HG02870 (cell line): ENCODE results near the gene GAST.

ENCODE experiments used
- ATAC-seq: cut with Tn5 transposase; IDR thresholded peaks from one replicate; pipeline ENCODE4 v1.9.1; 2021; ENCODE audit warnings: mild to moderate bottlenecking, moderate library complexity; ENCODE audit not compliant: unreplicated experiment

Gene GAST

DNA sequence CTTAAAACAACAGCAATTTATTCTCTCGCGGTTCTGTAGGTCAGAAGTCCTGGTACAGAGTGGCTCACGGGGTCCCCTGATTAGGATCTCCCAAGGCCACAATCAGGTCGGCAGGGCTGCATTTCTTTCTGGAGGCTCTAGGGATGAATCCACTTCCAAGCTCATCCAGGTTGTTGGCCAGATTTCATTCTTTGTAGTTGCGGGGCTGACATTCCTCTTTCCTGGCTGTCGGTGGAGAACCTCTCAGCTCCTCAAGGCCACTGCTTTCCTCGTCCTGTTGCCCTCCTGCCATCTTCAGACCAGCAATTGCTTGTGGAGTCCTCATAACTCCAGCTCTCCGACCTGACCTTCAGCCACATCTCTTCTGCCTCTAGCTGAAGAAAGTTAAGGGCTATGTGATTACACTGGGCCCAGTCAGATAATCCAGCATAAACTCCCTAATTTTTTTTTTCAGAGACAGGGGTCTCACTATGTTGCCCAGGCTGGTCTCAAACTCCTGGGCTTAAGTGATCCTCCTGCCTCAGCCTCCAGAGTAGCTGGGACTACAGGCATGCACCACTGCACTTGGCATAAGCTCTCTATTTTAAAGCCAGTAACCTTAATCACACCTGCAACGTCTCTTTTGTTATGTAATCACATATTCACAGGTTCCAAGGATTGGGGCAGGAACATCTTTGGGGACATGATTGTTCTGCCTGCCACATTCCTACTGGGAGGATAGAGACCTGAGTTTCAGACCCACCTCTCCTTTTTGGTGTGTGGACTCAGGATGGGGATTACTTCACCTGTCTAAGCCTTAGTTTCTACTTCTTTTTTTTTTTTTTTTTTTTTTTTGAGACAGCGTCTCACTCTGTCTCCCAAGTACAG is 4.1 kb upstream of the GAST start:
- ATAC-seq = no peak

DNA sequence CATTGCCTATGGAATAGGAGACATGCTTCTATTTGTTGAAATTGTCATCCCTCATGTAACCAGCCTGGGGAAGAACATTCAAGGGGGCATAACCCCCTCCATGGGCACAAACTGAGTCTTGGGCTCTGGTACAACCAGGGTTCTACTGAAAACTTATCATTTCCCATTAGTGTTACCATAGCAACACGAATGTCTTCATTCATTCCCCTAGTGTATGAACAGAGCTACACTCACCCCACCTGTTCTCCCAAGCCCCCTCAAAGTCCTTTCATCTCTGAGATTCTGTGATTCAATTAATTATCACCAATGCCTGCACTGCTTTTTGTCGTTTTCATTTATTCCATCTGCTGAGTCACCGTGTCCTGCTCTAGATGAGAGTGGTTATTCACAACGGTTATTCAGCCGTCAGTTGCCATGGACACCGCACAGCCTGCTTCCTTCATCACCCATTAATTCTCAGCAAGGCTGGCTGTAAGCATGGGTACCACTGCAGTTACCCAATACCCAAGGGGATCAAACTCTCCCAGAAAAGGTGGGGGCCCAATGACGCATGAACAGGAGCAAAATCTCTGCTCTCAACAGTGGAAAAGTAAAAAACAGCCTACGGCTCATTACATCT is 1.6 kb upstream of the GAST start:
- no peak for ATAC-seq

- ATAC-seq = no peak
Observed at GRCh38 chr17:41717408-41718286, 5.5 kb downstream of the GAST start.

GRCh38 chr17:41718287-41718645 is 6.1 kb downstream of the GAST start:
- no peak for ATAC-seq

- ATAC-seq = no peak
Observed at GRCh38 chr17:41722231-41722630, 10.1 kb downstream of the GAST start.

GRCh38 chr17:41723801-41724475 is 11.8 kb downstream of the GAST start:
- ATAC-seq = no peak

DNA sequence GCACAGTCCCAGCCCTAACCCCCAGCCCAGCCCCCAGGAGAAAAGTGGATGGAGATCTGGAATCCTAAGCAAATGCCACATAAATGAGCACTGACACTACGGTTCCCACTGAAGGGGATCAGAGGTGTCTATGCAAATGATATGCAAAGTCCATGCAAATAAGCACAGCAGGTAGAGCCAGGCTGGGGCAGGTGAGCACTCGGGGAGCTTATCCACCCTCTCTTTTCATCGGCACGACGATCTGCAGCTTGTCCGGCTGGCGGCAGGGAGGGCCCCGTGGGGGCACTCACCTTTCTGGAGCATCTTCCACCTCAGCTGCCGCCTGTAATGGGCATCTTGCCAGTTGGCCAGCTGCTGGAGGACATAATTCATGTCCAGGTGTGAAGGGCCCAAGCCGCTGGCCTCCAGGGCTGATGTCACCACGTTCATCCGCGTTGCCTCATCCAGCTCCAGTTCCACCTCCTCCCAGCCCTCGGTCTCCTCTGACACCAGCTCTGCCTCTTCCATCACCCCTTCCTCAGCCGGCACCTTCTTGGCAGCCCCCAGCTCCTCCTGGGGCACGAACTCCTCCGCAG is 12.4 kb downstream of the GAST start:
- ATAC-seq = no peak

DNA sequence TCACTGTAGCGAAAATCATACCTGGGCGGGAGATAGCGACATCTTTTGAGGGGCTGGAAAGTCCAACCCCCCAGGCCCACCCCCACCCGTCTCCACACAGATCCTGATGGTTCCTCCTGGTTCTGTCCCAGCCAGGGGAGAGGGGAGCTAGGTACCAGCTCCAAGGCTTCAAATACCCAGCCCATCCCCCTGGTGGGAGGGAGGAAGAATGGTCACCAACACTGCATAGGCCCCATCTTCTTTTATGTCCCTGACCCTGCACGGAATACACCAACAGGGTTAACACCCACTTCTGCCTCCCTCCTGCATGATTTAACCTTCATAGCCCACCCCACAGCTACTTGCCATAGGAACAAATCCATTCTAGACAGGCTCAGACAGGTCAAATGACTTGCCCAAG is 13.0 kb downstream of the GAST start:
- ATAC-seq = no peak

DNA sequence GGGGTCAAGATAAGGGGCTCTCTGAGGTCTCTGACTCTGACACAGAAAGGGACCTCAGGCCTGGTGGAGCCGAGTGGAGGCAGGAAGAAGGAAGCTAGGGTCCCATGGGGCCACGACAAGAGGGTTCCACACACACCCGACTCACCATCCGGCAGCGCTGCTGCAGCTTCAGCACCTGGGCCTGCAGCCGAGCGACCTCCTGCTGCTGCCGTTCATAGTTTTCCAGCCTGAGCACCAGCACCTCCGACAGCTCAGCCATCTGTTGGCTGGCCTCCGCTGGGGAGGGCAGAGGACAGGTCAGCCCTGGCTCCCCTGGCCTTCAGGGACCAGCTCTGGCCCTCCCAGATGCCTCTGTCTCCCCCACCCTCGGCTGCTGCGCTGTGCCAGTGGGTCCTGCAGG is 15.9 kb downstream of the GAST start:
- ATAC-seq = no peak

DNA sequence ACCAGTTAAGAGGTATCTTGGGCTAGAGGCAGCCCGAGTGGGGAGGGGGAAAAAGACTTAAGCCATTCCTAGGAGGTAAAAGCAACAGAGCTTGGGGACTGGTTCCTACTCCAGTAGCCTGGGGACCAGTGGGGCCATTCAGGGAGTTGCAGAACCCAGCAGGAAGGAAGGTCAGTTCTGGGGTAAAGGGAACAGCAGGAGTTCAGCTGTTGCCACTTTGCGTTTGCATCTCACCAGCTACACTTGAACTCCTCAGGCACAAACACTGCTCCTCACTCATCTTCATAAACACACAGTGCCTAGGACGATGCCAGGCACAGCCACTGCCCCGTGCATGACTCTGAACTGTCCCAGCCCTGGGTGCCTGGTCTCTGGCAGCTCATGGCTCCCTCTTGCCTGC is 18.3 kb downstream of the GAST start:
- ATAC-seq = no peak

DNA sequence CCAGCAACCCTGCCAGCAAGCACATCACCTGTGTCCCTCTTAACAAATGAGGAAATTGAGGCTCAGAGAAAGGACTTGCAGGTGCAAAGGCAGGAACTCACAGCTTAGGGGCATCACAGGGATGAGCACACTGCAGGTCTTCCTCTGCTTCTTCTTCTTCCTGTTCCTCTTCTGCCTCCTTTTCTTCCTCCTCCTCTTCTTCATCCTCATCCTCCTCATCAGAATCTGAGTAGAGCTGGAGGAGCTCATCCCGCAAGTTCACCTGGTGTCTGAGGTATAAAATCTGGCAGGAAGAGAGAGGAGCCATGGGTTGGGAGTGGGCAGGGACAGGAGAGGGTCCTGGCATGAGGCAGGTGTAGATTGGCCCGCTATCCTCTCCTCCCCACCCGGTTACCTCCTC is 19.7 kb downstream of the GAST start:
- ATAC-seq = no peak

DNA sequence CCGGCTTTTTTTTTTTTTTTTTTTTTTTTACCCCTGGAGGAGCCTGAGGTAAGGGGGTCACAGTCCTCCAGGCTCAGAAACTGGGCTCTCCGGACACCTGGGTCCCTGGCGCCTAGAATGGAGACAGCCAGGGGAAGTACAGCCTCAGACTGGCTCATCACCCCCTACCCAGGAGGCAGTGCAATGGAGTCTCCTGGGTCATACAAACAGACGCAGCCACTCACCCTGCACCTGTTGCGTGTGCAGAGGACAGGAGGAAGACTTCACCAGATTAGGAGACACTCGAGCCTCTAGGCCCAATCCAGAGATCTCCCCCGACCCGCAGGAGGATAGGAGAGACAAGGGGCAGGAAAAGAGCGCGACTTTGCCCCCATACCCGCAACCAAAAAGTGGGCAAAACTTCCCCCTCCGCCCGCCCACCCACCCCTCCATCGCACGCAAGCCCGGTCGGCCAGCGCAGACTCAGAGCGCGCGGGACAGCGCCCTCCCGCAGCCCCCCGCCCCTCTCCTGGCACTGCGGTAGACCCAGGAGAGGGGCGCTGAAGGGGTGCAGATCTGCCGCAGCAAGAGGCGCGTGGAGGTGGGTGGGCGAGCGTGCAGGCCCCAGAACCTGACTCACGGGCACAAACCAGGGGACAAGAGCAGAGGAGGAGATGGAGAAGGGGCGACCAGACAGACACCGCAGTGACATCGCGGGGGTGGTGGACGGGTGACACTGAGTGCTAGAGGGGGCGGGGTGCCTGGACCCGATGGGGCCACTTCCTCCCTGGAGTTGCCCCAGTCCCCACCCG is 21.4 kb downstream of the GAST start:
- ATAC-seq = no peak

DNA sequence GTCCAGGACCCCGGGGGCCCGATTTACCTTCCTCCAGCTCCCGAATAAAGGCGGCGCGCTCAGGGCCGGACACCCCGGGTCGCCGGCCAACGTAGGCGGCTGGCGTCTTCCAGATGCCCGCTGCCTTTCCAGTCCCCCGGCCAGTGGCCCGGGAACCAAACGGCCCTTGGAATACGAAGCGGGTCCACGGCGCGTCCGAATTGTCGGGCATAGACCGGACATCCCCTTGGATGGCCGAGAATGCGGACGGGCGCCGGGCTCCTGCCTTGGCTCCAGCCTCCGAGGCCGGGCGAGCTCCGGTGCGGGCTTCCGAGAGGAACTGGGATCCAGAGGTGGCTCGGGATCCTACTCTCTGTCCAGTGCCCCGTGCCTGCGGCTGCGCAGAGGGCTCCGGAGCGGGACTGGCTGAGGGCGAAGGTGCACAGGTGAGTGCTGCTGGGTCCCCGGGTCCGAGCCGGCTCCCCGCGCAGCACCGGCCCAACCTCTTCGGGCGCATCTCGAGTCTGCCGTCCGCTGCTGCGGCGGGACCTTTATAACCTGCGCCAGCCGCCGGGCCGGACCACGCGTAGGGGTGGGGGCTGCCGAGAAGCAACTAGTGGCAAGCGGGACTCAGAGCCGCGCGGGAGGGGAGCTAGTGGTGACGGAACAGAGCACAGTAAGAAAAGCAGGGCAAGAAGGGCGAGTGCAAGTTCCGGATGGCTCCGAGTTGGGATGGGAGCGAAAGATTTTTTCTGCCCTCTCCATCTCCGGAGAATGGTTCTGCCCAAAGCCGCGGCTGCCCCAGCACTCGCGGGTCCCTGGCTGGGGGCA is 22.2 kb downstream of the GAST start, which contains the start of gene HAP1:
HAP1 (minus strand) TSS at position 505 of the 810 bp plus-strand sequence; CDS start at position 496, 9 bp downstream.
- no peak for ATAC-seq

DNA sequence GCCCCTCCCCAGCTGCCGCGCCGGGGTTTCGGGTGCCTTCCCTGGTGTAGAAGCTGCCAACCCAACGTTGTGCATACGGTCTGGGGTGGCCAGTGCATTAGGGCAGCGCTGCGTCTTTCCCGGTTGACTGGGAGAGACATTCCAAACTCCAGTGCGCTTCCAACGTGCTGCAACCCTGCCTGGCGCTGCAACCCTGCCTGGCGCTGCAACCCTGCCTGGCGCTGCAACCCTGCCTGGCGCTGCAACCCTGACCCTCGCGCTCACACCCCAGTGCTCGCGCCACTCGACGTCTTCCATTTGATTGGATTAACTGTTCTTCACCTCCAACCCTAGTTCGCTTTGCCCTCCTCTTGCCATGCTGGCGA is 22.8 kb downstream of the GAST start:
- no peak for ATAC-seq

DNA sequence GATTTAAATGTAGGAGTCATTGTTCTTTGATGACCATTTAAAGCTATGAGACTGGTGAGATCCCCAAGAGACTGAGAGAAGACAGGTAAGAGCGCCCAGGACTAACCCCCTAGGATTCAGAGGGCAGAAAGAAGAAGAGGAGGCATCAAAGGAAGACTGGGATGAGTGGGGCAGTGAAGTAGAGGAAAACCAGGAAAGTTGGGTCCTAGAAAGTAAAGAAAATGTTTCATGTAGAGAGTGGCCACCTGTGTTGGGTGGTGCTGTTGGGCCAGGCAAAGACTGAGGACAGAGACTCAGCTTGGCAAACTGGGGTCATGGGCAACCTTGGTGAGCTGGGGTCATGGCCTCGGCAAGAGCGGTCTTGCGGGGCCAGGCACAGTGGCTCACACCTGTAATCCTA is 23.6 kb downstream of the GAST start:
- no peak for ATAC-seq

- no peak for ATAC-seq
Observed at GRCh38 chr17:41736983-41737679, 25.0 kb downstream of the GAST start.

GRCh38 chr17:41737680-41738023 is 25.5 kb downstream of the GAST start:
- no peak for ATAC-seq

DNA sequence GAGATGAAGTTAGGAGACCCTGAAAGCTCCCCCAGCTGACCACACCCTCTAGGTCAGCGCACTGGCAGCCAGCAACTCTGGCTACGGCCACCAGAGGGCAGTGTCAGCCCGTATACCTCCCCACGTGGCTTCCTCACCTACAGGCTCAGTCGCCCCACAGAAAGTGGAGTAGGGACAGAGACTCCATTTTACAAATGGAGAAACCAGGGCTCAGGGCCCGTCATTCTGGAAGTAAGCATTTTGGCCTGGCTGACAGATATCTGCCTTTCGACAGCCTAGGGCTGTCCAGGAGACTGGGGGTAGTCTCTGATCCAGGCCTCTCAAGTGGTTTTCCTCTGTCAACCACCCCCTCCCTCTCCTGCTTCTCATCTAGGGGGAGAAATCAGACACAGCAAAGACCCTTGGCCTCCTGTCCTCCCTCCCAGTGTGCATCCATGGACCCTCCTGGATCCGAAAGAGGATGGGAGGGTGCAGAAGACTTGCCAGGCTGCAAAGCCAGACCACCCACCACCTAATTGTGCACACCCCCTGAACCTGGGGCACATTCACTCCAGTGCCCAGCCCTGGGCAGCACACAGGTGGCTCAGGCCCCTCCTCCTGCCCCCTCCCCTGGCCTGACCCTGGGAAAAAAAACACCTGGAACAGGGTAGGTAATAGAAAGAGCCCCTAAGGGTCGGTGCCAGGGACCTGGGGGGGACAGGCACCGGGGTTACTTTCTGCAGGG is 26.1 kb downstream of the GAST start:
- peak; percentile 50 for ATAC-seq
